ENCODE measurements around the gene C1orf216.
"Not testable (repeated sequence)": the region's sequence is repeated elsewhere in the genome, so short reads cannot be mapped to it uniquely, and the experiment has no call there.

C1orf216 gene, protein sequence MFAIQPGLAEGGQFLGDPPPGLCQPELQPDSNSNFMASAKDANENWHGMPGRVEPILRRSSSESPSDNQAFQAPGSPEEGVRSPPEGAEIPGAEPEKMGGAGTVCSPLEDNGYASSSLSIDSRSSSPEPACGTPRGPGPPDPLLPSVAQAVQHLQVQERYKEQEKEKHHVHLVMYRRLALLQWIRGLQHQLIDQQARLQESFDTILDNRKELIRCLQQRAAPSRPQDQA

DNA sequence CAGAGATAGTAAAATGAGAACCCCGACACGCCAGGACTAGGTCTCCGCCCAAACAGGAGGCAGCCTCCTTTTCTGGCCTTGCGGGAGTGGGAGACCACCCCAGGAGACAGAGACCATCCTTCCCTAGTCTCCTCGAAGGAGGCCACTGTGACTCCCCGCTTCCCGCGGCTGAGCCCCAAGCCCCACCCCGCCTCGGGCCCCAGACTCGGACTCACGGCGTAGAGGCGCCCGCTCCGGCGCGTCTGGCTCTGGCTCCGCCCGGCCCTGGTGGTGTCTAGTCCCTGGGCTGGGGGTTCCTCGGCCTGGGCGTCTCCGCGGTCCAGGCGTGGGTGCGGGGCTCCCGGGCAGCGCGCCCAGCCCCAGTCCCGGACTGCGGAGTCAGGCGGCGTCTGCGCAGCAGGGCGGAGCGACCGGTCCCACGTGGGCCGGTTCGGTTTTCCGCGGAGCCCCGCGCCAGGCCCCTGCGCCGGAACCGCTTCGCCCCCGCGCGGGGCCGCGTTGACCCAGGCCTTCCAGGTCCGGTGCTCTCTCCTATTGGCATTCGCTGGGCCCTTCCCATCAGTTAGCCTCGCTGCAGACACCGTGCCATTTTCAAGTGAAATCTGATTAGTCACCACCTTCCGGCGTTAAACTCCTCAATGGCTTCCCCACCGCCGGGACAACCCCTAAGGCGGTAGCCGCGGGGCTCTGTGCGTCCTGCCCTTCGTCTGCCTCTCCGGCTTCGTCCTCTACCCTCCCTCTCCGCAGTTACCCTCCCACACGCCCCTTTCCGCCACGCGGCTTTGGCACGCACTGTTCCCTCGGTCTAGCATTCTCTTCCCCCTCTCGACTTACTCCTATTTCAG is at the start of gene C1orf216:
TSS of gene C1orf216 (minus strand) at position 393 of the 845 bp plus-strand sequence. CDS start 2,563 bp downstream, outside the sequence.
- peak; percentile 60 for DNase-seq (ENCODE audit: low spot score)

DNA sequence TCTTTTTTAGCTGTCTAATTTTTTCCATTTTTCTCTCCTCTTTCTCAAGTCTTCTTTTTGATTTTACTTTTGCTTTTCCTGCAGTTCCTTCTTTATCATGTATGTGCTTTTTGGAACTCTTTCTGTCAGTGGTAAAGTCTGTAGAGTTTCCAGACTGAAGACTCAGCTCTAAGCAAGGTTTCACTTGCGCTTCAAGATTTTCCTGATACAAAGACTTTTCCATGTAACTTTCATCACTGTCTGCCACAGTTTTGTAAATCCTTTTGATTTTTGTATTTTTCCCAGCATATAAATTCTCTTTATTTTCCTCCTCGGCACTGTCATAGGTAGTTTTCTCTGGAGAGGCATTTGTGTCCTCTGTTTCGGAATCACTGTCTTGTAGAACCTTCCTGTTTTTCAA is 45.6 kb upstream of the C1orf216 start:
- no peak for DNase-seq (ENCODE audit: low spot score)

DNA sequence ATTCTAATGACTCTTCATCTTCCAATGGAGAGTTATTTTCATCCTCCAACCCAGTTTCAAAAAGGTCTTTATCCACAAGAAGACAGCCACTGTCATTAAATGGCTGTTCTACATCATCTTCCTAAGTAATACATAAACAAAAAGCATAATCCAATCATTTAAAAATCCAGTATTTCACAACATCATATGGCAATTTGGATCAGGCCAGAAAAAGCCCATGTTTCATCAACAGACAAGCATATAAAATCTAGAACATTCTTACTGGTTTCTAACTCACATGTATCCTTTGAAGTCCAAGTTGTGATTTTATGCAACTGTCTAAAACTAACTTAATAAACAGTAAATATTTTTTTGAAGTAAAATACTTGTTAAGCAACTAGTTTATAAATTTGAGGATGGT is 44.5 kb upstream of the C1orf216 start:
- DNase-seq (ENCODE audit: low spot score) = no peak

DNA sequence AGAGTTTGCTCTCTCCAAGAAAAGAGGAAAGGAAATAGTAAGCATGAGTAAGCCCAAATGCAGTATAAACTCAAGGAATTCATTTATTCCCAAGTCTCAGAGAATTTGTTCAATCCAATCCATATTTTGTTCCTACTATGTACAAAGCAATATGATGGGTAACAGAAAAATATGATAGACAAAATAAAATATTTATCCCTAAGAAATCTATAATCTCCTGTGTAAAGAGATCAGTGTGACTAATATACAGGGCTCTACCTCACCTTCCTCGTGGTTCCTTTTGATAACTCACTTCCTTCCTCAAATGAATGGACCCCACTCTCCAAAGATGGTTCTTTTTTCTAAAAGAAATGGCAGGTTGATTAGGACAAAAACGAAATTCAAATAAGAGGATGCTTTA is 43.5 kb upstream of the C1orf216 start:
- no peak for DNase-seq (ENCODE audit: low spot score)

GRCh38 chr1:35756064-35756463 is 37.4 kb upstream of the C1orf216 start:
- no peak for DNase-seq (ENCODE audit: low spot score)

DNA sequence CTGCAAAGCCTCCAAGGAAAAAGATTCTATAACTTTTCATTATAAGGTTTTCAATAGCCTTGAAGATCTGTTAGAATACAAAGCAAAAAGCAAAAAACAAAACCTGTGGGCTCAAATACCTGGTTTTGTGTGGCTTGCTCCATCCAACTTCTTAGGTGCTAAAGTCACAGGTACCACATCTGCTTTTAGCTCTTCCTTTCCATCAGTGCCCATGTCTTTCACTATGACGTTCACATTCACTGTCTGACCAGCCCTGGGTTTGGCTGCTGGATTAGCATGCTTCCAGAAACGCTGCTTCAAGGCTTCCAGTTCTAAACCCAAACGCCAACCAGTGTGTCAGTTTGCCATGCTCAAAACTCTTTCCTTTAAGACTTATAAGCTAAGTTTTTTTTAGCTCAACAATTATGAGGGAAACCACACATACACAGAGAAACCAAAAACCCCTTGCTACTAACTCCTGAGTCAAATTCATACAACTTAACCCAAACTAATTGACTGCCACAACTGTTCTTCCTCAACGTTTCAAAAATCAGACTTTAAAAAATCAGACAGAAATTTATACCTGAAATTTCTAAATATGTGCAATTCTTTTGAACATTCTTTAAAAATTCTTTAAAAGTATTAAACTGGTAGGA is 35.1 kb upstream of the C1orf216 start:
- no peak for DNase-seq (ENCODE audit: low spot score)

DNA sequence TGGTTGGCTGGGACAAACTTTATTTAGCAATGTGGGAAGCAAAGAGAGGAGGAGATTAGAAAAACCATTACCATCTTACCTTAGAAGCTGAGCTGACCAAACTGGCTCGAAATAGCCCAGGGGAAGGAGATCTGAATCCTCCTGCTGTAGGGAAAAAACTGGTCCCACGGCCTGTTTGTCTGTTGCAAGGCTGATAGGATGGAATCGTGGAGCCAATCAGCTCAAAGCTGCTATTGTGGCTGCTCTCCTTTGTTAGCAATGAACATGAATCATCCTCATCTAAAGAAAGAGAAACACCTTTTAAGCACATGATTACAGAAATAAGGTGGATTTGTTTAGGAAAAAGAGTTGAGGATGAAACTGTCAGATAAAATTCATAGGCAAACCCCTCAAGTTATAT is 29.6 kb upstream of the C1orf216 start:
- DNase-seq (ENCODE audit: low spot score) = no peak

DNA sequence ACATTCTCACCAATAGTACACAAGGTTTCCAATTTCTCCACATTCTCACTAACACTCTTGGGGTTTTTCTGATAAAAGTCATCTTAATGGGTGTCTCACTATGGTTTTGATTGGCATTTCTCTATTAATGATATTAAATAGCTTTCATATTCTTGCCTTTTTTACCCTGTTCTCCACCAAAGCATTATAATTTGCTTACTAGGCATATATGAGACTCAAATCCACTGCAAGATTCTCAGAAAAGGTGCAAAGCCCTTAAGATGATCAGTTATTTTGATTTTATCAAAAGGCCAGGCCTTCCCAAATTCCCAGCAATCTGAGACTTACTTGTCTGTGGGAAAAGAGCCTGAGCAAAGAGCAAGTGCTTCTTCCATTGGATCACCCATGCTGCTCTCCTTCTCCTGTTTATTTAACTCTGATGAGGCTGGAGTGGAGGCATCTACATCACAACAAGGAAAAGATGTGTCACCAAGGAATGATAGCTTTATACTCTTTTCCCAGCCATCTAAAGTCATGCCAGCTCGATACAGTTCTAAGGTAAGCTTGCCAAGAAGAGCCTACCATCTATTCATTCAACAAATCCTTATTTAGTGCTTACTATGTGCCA is 26.5 kb upstream of the C1orf216 start:
- DNase-seq (ENCODE audit: low spot score) = no peak

DNA sequence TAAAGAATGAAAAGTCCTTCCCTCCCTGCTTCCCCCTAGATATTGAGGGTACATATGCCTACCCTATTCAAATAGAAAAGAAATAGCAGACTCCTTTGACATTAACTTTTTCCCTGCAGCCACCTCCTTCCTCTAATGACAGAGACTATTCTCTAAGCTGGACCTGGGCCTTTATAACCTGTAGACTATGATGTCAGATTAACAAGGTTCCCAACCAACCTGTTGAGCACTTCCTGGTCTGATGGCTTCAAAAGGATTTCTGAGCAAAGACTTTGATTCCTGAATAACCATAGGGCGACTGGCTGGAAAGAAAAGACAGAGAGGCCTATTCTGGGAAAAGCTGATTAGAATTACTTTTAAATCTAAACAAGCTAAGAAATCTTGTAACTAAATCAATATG is 18.4 kb upstream of the C1orf216 start:
- no peak for DNase-seq (ENCODE audit: low spot score)

DNA sequence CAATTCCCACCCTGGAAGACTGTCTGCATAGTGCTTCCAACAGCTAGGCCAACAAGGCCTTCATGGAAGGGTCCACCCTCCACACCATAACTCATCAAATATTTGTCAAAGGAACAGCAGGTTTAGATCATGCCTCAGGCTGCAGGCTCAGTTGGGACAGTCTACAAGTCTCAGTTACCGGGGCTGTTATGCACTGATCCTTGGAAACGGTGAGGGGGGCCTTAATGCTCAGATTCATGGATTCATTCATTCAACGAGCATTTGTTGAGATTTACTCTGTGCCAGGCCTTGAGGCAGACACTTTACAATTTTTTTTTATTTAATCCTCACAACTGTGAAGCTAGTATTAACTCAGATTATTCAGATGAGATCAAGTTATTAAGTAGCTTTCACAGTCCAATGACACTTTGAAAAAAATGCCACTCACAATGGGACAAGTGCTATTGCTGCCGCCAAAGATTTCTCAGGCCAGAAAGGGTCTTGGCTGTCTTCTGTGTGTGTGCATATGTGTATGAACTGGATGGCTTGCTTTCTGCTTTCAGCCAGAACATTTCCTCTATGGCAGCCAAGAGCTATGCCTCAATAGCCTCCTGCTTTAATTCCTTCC is 8.9 kb upstream of the C1orf216 start:
- no peak for DNase-seq (ENCODE audit: low spot score)

DNA sequence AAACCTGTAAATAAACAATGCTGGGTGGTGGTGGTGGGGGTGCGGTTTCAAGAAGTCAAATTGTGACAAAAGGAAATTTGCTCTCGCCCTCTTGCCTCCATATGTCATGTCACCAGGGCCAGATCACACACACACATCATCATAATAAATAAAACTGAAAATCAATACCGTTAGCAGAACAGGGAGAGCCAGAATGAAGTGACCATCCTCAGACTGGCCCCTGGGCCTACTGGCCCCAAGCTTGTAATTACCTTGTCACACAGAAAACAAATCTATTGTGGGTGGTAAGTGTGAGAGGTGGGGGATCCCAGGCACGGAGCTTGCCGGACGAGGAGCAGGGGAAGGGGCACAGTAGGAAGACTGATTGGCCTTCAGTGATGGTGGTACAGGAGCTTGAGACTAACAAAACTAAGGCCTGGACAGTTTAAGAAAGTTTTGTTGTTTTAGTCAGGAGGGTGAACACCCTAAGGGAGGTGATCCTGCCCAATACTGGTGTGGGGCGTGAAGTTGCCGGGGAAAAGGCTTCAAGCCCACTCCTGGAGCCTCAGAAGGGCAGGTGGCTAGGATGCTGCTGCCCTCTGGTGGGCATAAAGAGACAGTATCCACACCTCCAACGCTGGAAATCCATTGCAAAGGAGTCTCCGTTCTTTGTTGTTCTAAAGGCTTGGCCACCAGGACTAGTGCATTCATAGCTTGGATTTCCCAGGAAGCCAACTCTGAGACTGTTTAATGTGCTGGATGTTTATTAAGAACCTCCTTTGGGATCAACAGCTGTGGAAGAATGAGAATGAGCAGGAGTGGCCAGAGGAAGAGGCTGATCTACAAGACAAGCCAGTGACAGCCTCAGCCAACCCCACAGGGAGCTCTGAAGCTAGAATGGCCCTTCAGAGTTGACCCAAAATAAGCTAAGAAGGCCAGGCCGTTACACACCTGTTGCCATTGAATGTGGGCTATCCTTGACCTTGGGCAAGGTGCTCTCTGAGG is 8.1 kb upstream of the C1orf216 start:
- DNase-seq (ENCODE audit: low spot score) = peak; percentile 54

DNA sequence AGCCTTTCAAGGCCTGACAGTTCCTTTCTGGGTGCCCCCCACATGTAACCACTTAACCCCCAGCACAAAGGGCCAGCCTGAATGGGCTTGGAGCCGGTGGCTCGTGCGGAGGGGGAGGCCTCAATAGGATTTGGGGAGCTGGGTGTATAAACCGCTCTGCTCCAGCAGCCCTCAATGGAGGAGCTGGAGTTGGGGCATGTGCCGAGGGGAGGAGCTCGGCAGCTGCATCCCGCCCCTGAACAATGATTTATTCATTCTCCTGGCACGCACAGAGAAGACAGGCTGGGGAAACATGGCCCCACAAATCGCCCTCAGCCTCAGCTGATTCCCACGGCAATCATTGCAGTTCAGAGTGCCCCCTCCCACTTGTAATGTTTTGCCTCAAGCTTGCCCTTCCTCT is 6.9 kb upstream of the C1orf216 start:
- DNase-seq (ENCODE audit: low spot score) = no peak

DNA sequence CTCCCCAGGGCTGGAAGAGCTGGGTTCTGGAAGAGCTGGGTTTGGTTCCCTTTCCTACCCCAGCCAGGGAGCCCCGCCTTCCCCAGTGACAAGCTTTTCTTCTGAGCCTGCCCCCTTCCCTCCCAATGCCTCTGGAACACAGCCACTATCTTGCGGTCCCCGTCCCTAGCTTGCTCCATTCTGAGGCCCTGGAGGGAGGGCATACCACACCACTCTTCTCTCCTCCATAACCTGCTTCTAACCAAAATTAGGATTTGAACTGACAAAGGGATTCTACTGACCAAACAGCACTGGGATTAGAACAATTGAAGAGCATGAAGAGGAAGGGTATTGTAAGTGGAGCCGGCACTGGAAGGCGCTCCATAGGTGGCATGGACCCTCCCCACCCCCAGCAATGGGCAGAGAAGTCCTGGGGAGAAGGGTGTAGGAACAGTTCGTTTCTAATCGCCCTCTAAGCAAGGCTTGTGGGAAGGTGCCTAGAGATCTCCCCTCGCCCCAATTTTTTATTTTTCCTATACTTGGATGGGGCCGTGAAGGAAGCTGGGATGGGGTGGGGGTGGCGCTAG is 690 bp downstream of the C1orf216 start:
- DNase-seq (ENCODE audit: low spot score) = no peak

DNA sequence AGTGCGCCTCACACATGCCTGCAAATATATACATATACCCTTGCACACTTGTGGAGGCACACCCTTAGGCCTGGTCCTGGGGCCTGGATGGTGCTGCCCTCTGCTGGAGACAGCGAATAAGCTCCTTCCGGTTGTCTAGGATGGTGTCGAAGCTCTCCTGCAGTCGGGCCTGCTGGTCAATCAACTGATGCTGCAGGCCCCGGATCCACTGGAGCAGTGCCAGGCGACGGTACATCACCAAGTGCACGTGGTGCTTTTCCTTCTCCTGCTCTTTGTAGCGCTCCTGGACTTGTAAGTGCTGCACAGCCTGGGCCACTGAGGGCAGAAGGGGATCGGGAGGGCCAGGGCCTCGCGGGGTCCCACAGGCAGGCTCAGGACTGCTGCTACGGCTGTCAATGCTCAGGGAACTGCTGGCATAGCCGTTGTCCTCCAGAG is 3.1 kb downstream of the C1orf216 start:
- peak; percentile 77 for DNase-seq (ENCODE audit: low spot score)

DNA sequence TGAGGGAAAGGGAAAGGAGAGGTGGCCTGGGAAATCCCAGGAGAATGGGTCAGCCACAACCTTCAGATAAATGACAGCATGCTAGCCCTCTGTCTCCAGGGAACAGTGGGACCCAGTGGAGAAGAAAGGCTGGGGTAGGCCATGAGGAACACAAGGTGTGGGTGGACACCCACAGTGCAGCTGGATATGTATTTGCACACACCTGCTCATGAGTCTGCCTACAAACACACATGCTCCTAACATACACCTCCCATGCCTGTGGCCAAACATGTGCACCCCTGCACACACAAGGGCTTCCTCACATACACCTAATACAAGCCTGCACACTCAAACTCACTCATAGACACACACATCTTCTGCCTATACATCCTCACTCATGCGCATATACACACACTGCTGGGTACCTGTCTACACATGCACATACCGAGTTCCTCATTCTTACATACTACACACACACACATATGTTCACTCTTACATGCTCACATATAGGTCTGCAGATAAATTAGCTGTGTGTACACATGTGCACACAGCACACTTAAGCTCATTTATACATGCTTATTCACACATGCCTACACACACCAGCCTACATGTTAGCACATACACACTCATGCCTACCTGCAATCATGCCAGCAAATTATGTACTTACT is 3.6 kb downstream of the C1orf216 start:
- DNase-seq (ENCODE audit: low spot score) = no peak

DNA sequence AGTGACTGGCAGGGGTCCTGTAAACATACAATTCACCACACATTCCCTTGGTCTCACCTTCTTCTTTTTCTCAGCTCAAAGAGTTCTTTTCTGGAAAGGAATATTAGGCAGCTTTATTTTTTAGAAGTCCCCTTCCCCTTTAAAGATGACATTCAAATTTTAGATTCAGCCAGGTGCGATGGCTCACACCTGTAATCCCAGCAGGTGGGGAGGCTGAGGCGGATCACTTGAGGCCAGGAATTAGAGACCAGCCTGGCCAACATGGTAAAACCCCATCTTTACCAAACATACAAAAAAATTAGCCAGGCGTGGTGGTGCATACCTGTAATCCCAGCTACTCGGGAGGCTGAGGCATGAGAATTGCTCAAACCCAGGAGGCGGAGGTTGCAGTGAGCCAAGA is 7.6 kb downstream of the C1orf216 start:
- DNase-seq (ENCODE audit: low spot score) = not testable (repeated sequence)

DNA sequence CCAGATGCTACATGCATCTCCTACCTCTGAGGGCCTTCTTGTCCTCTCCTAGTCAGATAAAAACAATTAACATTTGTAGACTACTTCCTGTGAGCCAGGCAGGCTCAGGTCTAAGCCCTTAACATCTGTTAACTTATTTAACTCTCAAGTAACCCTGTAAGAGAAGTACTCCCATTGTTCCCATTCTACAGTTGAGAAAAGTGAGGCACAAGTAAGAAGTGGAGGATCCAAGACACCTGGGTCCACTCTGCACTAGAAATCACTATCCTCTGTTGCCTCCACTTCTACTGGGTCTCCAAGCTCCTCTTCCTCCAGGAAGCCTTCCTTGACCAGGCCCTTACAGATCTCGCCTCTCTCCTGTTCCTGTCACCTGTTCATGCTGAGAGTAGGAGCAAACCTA is 9.7 kb downstream of the C1orf216 start:
- DNase-seq (ENCODE audit: low spot score) = no peak

DNA sequence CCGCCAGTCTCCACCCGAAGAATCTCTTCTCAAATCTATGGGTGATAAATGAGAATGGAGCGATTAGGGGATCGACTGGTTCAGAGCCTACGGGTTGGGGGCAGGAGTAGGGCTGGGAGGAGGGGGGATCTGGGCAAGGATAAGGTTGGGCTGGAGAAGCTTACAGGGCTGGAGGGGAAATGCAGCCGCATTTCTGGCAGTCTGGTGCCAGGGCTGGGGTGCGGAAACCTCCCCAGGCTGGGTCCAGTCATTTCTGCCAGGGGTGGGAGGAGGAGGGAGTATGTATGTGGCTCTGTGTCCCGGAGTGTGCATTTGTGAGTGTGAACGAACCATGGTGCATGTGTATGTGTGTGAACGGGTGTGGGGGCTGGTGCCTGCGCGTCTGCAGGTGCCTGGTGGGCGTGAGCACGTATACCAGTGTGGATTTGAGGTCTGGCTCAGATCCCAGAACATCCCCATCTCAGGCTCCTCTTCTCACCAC is 10.2 kb downstream of the C1orf216 start:
- no peak for DNase-seq (ENCODE audit: low spot score)

- DNase-seq (ENCODE audit: low spot score) = no peak
Measured at GRCh38 chr1:35707601-35708440, 10.9 kb downstream of the C1orf216 start.

All from CD4-positive, alpha-beta T cell treated with Interleukin-6 at 100 ng/mL for 8 hours (primary cell).